Hepatocyte (in vitro differentiated cells): ENCODE data around the gene BCL2L12. TPM values are rescaled to one million over a fixed set of nuclear protein-coding genes. Genes with fewer than 3 reads are reported as not detected.

ENCODE experiments used
- DNase-seq: peaks from one replicate; pipeline ENCODE4 v3.0.0-alpha.2; 2016; ENCODE audit warnings: low spot score
- H2AFZ ChIP-seq: fragments of 200-600 bp; sonication (generic); 2 replicates; pipeline ENCODE4 v1.6.0; 2016; ENCODE audit warnings: antibody characterized with exemption, mild to moderate bottlenecking
- H3K27ac ChIP-seq: fragments of 200-600 bp; sonication (generic); 2 replicates; pipeline ENCODE4 v1.5.1; 2016; ENCODE audit warnings: mild to moderate bottlenecking
- H3K27me3 ChIP-seq: fragments of 200-600 bp; sonication (generic); 2 replicates; pipeline ENCODE4 v1.6.1; 2016
- H3K36me3 ChIP-seq: fragments of 200-600 bp; sonication (generic); replicated peaks from 2 replicates; pipeline ENCODE4 v1.5.1; 2016; ENCODE audit warnings: low read depth; ENCODE audit not compliant: insufficient read depth
- H3K4me1 ChIP-seq: fragments of 200-600 bp; sonication (generic); 2 replicates; pipeline ENCODE4 v1.5.1; 2016; ENCODE audit warnings: mild to moderate bottlenecking, moderate library complexity; ENCODE audit not compliant: insufficient read depth
- H3K4me2 ChIP-seq: fragments of 200-600 bp; sonication (generic); 2 replicates; pipeline ENCODE4 v1.6.0; 2016
- H3K4me3 ChIP-seq: fragments of 200-600 bp; sonication (generic); 2 replicates; pipeline ENCODE4 v1.5.1; 2016; ENCODE audit warnings: mild to moderate bottlenecking
- H3K79me2 ChIP-seq: fragments of 200-600 bp; sonication (generic); 2 replicates; pipeline ENCODE4 v1.6.0; 2017; ENCODE audit warnings: mild to moderate bottlenecking
- H3K9me2 ChIP-seq: fragments of 200-600 bp; sonication (generic); replicated peaks from 2 replicates; pipeline ENCODE4 v1.6.0; 2017; ENCODE audit warnings: mild to moderate bottlenecking; ENCODE audit not compliant: insufficient read depth
- H3K9me3 ChIP-seq: fragments of 200-600 bp; sonication (generic); 2 replicates; pipeline ENCODE4 v1.5.1; 2016; ENCODE audit warnings: low read depth, mild to moderate bottlenecking
- H4K20me1 ChIP-seq: fragments of 200-600 bp; sonication (generic); 2 replicates; pipeline ENCODE4 v1.6.0; 2016; ENCODE audit warnings: mild to moderate bottlenecking; ENCODE audit not compliant: insufficient read depth, poor library complexity, severe bottlenecking
- EZH2 ChIP-seq: fragments of 200-600 bp; sonication (generic); IDR thresholded peaks from 2 replicates; pipeline ENCODE4 v1.6.1; 2016; ENCODE audit warnings: antibody characterized with exemption, mild to moderate bottlenecking, borderline replicate concordance
- EZH2phosphoT487 ChIP-seq: fragments of 200-600 bp; sonication (generic); IDR thresholded peaks from one replicate; pipeline ENCODE4 v1.6.1; 2018; ENCODE audit warnings: antibody characterized with exemption, mild to moderate bottlenecking, low read depth, moderate library complexity; ENCODE audit not compliant: unreplicated experiment, severe bottlenecking
- WGBS: methylation state at CpG from one replicate; pipeline ENCODE4 v1.1.6; 2016; ENCODE audit warnings: low lambda C conversion rate; ENCODE audit errors: missing lambda C conversion rate; 5-methylcytosine and 5-hydroxymethylcytosine counted together
- polyA plus RNA-seq: library from polyadenylated mRNA; unstranded; fragments of >200 nt; fragmentation: Nextera tagmentation; extraction: Ambion mirVana; gene quantifications from 2 replicates; pipeline ENCODE4 v1.2.1, GENCODE V29; 2016
- total RNA-seq: library from RNA; depleted of rRNA; stranded (reverse); fragments of >200 nt; gene quantifications from 2 replicates; pipeline ENCODE4 v1.2.3, GENCODE V29; 2014
- TF ChIP-seq, protein P1 (sequence below): fragments of 200-600 bp; sonication (generic); IDR thresholded peaks from 2 replicates; pipeline ENCODE4 v1.5.1; 2016; ENCODE audit warnings: antibody characterized with exemption, mild to moderate bottlenecking; ENCODE audit not compliant: poor library complexity

Gene BCL2L12
- total and polyA plus RNA-seq, 2 experiments from 2014 or later: 4.9 to 28.3 TPM

DNA sequence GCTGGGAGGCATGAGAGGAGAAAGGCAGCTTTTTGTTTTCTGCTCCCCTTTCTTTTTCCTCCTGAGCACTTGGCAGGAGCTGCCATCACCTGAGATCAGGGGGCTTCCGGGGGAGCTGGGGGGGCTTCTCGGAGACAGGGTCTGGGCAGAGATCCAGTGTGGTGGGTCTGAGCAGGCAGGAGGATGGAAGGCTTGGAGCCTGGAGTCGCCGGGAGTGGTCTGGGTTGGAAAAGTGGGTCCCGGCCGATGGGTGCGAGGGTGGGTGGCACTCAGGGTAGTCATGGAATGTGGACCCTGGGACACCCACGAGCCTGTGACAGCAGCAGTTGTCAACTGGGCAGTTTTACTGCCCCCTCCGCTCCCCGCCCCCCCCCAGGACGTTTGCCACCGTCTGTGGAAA lies 21.4 kb downstream of the BCL2L12 start:
- Histone ChIP-seq H3K27me3 (peaks cover 5% of the 10 kb centered on the region), H4K20me1 (peaks cover 1% of the 10 kb centered on the region), H3K4me2 (no peak overlapping the region), H3K9me2 (no peaks in the 10 kb centered on the region), H3K27ac (no peak overlapping the region), H2AFZ (no peak overlapping the region), H3K9me3 (no peaks in the 10 kb centered on the region), H3K4me3 (no peak overlapping the region), H3K36me3 (peaks cover 3% of the 10 kb centered on the region), H3K79me2 (peaks cover 10% of the 10 kb centered on the region), H3K4me1 (peaks cover 17% of the 10 kb centered on the region)
- no peak for DNase-seq
- TF ChIP-seq EZH2 (no peak), EZH2phosphoT487 (no peak)
- TF ChIP-seq, protein P1, sequence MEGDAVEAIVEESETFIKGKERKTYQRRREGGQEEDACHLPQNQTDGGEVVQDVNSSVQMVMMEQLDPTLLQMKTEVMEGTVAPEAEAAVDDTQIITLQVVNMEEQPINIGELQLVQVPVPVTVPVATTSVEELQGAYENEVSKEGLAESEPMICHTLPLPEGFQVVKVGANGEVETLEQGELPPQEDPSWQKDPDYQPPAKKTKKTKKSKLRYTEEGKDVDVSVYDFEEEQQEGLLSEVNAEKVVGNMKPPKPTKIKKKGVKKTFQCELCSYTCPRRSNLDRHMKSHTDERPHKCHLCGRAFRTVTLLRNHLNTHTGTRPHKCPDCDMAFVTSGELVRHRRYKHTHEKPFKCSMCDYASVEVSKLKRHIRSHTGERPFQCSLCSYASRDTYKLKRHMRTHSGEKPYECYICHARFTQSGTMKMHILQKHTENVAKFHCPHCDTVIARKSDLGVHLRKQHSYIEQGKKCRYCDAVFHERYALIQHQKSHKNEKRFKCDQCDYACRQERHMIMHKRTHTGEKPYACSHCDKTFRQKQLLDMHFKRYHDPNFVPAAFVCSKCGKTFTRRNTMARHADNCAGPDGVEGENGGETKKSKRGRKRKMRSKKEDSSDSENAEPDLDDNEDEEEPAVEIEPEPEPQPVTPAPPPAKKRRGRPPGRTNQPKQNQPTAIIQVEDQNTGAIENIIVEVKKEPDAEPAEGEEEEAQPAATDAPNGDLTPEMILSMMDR: no peak
- WGBS: 85% methylated on average over 4 of the region's 12 CpGs

DNA sequence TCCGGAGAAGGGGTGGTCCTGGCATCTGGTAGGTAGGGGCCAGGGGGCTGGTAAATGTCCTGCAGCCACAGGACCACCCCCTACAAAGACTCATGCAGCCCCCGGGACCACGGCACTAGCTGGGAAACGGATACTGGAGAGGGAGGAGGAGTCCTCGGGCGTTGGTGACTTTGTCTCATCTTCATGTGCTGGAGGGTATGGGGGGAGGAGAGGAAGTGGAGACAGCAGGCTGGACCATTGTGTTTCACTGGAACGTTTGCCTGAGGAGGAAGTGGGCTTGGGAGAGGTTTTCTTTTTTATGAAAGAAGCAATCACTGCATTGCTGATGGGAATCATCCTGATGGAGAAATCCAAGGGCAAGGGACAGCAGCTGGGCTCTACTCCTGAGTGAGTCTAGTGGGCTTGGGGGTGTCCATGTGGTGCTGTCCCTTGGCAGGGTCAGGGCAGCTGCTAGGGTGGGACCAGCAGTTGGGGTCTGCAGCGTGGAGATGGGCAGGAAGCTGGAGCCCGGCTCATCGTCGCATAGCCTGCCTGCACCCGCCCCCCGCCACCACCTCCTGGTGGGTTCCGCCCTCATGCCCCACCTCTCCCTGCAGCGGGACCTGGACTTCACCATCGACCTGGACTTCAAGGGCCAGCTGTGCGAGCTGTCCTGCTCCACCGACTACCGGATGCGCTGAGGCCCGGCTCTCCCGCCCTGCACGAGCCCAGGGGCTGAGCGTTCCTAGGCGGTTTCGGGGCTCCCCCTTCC lies 22.0 kb downstream of the BCL2L12 start:
- H3K79me2 ChIP-seq: peaks cover 6% of the 10 kb centered on the region
- H4K20me1 ChIP-seq: no peaks in the 10 kb centered on the region
- no peaks in the 10 kb centered on the region for H3K9me3 ChIP-seq
- peaks cover 3% of the 10 kb centered on the region for H3K36me3 ChIP-seq
- no peak overlapping the region for H3K4me3 ChIP-seq
- TF ChIP-seq, protein P1: no peak
- TF ChIP-seq EZH2phosphoT487 (no peak), EZH2 (no peak)
- H2AFZ ChIP-seq: no peak overlapping the region
- no peak for DNase-seq
- H3K27ac ChIP-seq: no peak overlapping the region
- peaks cover 5% of the 10 kb centered on the region for H3K27me3 ChIP-seq
- no peak overlapping the region for H3K4me2 ChIP-seq
- WGBS: 74% methylated on average over 21 of the region's 26 CpGs
- H3K4me1 ChIP-seq: peaks cover 17% of the 10 kb centered on the region
- no peaks in the 10 kb centered on the region for H3K9me2 ChIP-seq

DNA sequence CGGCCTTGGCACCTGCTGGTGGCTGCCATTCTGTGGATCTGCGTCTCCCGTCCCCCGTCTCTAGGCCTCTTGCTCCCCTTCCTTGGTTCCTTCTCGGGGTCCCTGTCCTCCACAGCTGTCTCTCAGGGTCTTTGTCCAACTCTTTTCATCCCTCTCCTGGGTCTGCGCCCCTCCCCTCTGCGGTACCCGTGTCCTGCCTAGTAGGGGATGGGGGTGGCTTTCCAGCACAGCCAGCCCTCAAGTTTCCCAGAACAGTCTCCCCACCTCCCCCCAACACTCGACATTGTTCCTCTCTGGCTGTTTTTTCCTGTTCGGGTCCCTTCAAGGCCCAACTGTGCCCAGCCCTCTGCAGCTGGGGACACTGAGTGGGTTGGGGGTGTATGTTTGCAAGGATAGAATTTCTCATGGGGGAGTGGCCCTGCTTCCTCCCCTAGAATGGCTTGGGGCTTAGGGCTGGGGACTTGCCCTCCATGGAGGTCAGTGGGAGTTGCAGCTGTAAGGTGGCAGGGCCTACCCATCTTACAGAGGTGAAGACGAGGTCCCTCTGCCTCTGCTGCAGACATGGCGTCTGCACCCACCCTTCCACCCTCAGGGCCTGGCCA lies 22.9 kb downstream of the BCL2L12 start:
- H3K9me3 ChIP-seq: no peaks in the 10 kb centered on the region
- DNase-seq: no peak
- H3K4me3 ChIP-seq: no peak overlapping the region
- peaks cover 17% of the 10 kb centered on the region for H3K4me1 ChIP-seq
- no peak overlapping the region for H3K27ac ChIP-seq
- TF ChIP-seq, protein P1: no peak
- TF ChIP-seq EZH2: no peak
- no peak for TF ChIP-seq EZH2phosphoT487
- peaks cover 5% of the 10 kb centered on the region for H3K27me3 ChIP-seq
- no peaks in the 10 kb centered on the region for H3K9me2 ChIP-seq
- no peaks in the 10 kb centered on the region for H3K79me2 ChIP-seq
- H2AFZ ChIP-seq: no peak overlapping the region
- no peaks in the 10 kb centered on the region for H4K20me1 ChIP-seq
- 90% methylated on average over 12 of the region's 12 CpGs for WGBS
- H3K4me2 ChIP-seq: no peak overlapping the region
- peaks cover 3% of the 10 kb centered on the region for H3K36me3 ChIP-seq
